HEK293 (cell line): ENCODE results near the gene NEURL1.

Source experiments
- CTCF ChIA-PET: fragments of 350-600 bp; formaldehyde crosslinking; extraction: SDS; loops from one replicate; lab custom pipeline; 2021; ENCODE audit warnings: antibody characterized with exemption; lab: Yijun Ruan, JAX
- POLR2A ChIA-PET: fragments of 300-600 bp; formaldehyde crosslinking; extraction: SDS; loops from one replicate; lab custom pipeline; 2020; ENCODE audit warnings: antibody characterized with exemption, inconsistent platforms; lab: Yijun Ruan, JAX
- H3K27ac ChIP-seq: fragments of 200-500 bp; sonication (Bioruptor generic); 2 replicates; pipeline ENCODE4 v1.5.1; 2014; ENCODE audit warnings: low read depth, low read length, control low read depth, inconsistent platforms; ENCODE audit errors: extremely low read depth
- H3K36me3 ChIP-seq, 2 experiments: fragments of 200-500 bp in 1 of 2; sonication (Bioruptor generic) in 1 of 2; 1 replicate in 1 of 2; 2 replicates in 1 of 2; pipeline ENCODE4 v1.5.1; 2014 to 2017; ENCODE audit warnings: inconsistent platforms in 2 of 2, low read length in 2 of 2; ENCODE audit not compliant: control insufficient read depth in 2 of 2, insufficient read depth in 1 of 2
- H3K4me1 ChIP-seq: fragments of 200-500 bp; sonication (Bioruptor generic); 2 replicates; pipeline ENCODE4 v1.5.1; 2014; ENCODE audit warnings: mild to moderate bottlenecking, low read length, inconsistent platforms; ENCODE audit not compliant: control insufficient read depth, insufficient read depth
- H3K4me3 ChIP-seq: 2 replicates; pipeline ENCODE4 v1.5.1; 2011; ENCODE audit warnings: low read depth, mild to moderate bottlenecking, control low read depth, low read length, moderate library complexity
- H3K9me3 ChIP-seq: fragments of 200-500 bp; sonication (Bioruptor generic); 2 replicates; pipeline ENCODE4 v1.5.1; 2014; ENCODE audit warnings: low read depth, low read length, inconsistent platforms; ENCODE audit not compliant: control insufficient read depth, insufficient read depth
- GLIS1 ChIP-seq: fragments of 450-650 bp; formaldehyde crosslinking; IDR thresholded peaks from 2 replicates; pipeline ENCODE4 v1.5.1; 2016; ENCODE audit warnings: missing biosample characterization, missing genetic modification characterization
- KLF8 ChIP-seq: fragments of 450-650 bp; formaldehyde crosslinking; IDR thresholded peaks from 2 replicates; pipeline ENCODE4 v1.5.1; 2016; ENCODE audit warnings: missing biosample characterization, missing genetic modification characterization
- PRDM1 ChIP-seq: fragments of 450-650 bp; formaldehyde crosslinking; IDR thresholded peaks from 2 replicates; pipeline ENCODE4; 2016; ENCODE audit warnings: missing biosample characterization, missing genetic modification characterization
- SCRT2 ChIP-seq: fragments of 450-650 bp; formaldehyde crosslinking; IDR thresholded peaks from 2 replicates; pipeline ENCODE4 v1.5.1; 2016; ENCODE audit warnings: missing biosample characterization, missing genetic modification characterization
- SP3 ChIP-seq: fragments of 450-650 bp; formaldehyde crosslinking; IDR thresholded peaks from 2 replicates; pipeline ENCODE4 v1.5.1; 2016; ENCODE audit warnings: missing biosample characterization, missing genetic modification characterization
- WT1 ChIP-seq: fragments of 450-650 bp; formaldehyde crosslinking; IDR thresholded peaks from 2 replicates; pipeline ENCODE4 v1.5.1; 2016; ENCODE audit warnings: missing biosample characterization, missing genetic modification characterization
- ZNF140 ChIP-seq: fragments of 450-650 bp; formaldehyde crosslinking; IDR thresholded peaks from 2 replicates; pipeline ENCODE4 v1.5.1; 2016; ENCODE audit warnings: missing biosample characterization, missing genetic modification characterization
- ZNF211 ChIP-seq: fragments of 450-650 bp; formaldehyde crosslinking; IDR thresholded peaks from 2 replicates; pipeline ENCODE4 v1.5.1; 2016; ENCODE audit warnings: low read depth, missing biosample characterization, missing genetic modification characterization
- ZNF221 ChIP-seq: fragments of 450-650 bp; formaldehyde crosslinking; IDR thresholded peaks from 2 replicates; pipeline ENCODE4 v1.5.1; 2017; ENCODE audit warnings: missing biosample characterization, missing genetic modification characterization, borderline replicate concordance
- ZNF239 ChIP-seq: fragments of 450-650 bp; formaldehyde crosslinking; IDR thresholded peaks from 2 replicates; pipeline ENCODE4 v1.5.1; 2016; ENCODE audit warnings: missing biosample characterization, missing genetic modification characterization
- ZNF311 ChIP-seq: fragments of 450-650 bp; formaldehyde crosslinking; IDR thresholded peaks from 2 replicates; pipeline ENCODE4 v1.5.1; 2017; ENCODE audit warnings: missing biosample characterization, missing genetic modification characterization, borderline replicate concordance
- ZNF350 ChIP-seq: fragments of 450-650 bp; formaldehyde crosslinking; IDR thresholded peaks from 2 replicates; pipeline ENCODE4 v1.5.0; 2017; ENCODE audit warnings: missing biosample characterization, mild to moderate bottlenecking, missing genetic modification characterization
- ZNF747 ChIP-seq: fragments of 450-650 bp; formaldehyde crosslinking; IDR thresholded peaks from 2 replicates; pipeline ENCODE4 v1.5.1; 2016; ENCODE audit warnings: missing biosample characterization, missing genetic modification characterization
- ZNF777 ChIP-seq: fragments of 450-650 bp; formaldehyde crosslinking; IDR thresholded peaks from 2 replicates; pipeline ENCODE4 v1.5.1; 2017; ENCODE audit warnings: missing biosample characterization, missing genetic modification characterization, borderline replicate concordance
- ZNF791 ChIP-seq: fragments of 450-650 bp; formaldehyde crosslinking; IDR thresholded peaks from 2 replicates; pipeline ENCODE4 v1.5.1; 2016; ENCODE audit warnings: missing biosample characterization, missing genetic modification characterization
- TF ChIP-seq, protein P1 (sequence below): fragments of 450-650 bp; formaldehyde crosslinking; IDR thresholded peaks from 2 replicates; pipeline ENCODE4 v1.5.1; 2016; ENCODE audit warnings: missing biosample characterization, missing genetic modification characterization
- TF ChIP-seq, protein P2 (sequence below): fragments of 450-650 bp; formaldehyde crosslinking; IDR thresholded peaks from 2 replicates; pipeline ENCODE4 v1.5.1; 2016; ENCODE audit warnings: missing biosample characterization, missing genetic modification characterization
- TF ChIP-seq, protein P3 (sequence below): fragments of 450-650 bp; formaldehyde crosslinking; IDR thresholded peaks from 2 replicates; pipeline ENCODE4; 2016; ENCODE audit warnings: missing biosample characterization, missing genetic modification characterization
- TF ChIP-seq, protein P4 (sequence below): fragments of 450-650 bp; formaldehyde crosslinking; IDR thresholded peaks from 2 replicates; pipeline ENCODE4 v1.5.1; 2016; ENCODE audit warnings: missing biosample characterization, missing genetic modification characterization
- TF ChIP-seq, protein P5 (sequence below): fragments of 450-650 bp; formaldehyde crosslinking; IDR thresholded peaks from 2 replicates; pipeline ENCODE4 v1.5.1; 2017; ENCODE audit warnings: missing biosample characterization, missing genetic modification characterization
- TF ChIP-seq, protein P6 (sequence below): fragments of 450-650 bp; formaldehyde crosslinking; optimal IDR thresholded peaks from 2 replicates; pipeline ENCODE3; 2016; ENCODE audit warnings: missing biosample characterization, mild to moderate bottlenecking, missing genetic modification characterization

Gene NEURL1

DNA sequence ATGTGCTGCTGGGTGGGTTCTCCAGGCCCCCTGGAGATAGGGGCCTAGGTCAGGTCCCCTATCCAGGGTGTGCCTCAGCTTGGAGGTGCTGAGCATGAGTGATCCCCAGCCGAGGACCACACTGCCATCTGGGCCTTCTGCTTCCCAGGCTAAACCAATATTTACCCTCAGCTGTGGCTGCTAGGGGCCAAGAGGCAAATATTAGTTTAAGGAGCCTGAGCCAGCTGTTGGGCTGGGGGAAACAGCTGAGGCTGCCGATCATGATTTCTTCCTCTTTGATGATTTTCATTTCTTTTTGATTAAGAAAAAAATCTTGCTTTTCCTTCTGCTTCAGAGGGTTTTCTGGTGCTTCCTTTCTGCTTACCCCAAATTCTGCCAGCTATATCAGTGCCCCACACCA lies 83.4 kb downstream of the NEURL1 start:
- H3K27ac ChIP-seq: no peak overlapping the region
- H3K4me1 ChIP-seq: peaks cover 3% of the 10 kb centered on the region; the same call in 1 of the 2 replicates
- no peak overlapping the region for H3K4me3 ChIP-seq
- TF ChIP-seq, protein P1, sequence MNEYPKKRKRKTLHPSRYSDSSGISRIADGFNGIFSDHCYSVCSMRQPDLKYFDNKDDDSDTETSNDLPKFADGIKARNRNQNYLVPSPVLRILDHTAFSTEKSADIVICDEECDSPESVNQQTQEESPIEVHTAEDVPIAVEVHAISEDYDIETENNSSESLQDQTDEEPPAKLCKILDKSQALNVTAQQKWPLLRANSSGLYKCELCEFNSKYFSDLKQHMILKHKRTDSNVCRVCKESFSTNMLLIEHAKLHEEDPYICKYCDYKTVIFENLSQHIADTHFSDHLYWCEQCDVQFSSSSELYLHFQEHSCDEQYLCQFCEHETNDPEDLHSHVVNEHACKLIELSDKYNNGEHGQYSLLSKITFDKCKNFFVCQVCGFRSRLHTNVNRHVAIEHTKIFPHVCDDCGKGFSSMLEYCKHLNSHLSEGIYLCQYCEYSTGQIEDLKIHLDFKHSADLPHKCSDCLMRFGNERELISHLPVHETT: no peak
- TF ChIP-seq GLIS1 (tag by site-specific recombination) (peak; percentile 78), ZNF777 (no peak), ZNF311 (tag by site-specific recombination) (no peak), ZNF350 (no peak)
- no peaks in the 10 kb centered on the region for H3K36me3 ChIP-seq
- H3K9me3 ChIP-seq: no peaks in the 10 kb centered on the region
- ChIA-PET POLR2A (no interaction called here), CTCF (interaction anchor here (0.6 to 1.6 kb wide), 4 partner anchors 8 to 108 kb away, joined by 3 to 6 read pairs (median 4); no protein-coding TSS in a partner anchor)

DNA sequence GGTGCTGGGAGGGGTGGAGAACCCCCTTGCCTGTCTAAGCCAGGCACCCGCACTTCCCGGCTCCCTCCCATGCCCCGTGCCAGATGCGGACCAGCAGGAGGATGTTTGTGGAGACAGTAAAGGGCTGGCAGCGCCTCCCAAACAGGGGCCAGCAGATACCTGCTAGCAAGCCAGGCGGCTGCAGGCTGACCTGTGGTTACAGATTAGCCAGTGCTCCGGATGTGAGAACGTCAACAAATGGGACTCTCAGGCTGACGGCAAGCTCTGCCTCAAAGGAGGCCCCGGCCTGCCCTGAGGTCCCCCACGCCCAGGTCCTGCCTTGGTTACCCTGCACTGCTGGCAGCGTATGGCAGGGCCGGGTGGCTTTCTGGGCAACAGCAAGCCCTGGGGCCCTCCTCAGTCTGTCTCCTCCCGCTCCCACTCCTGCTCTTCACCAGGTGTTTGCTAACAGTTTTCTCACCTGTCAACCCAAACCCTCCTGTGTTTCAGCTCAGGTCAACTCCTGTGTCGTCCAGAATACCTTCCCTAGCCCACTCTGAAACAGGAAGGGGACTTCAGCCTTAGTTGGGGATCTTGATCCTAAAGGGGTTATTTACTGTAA lies 85.4 kb downstream of the NEURL1 start:
- no peak overlapping the region for H3K27ac ChIP-seq
- TF ChIP-seq, protein P2, sequence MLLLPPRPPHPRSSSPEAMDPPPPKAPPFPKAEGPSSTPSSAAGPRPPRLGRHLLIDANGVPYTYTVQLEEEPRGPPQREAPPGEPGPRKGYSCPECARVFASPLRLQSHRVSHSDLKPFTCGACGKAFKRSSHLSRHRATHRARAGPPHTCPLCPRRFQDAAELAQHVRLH (tag by site-specific recombination): no peak
- TF ChIP-seq ZNF350: no peak
- TF ChIP-seq, all 188 proteins: peak for 0
- ChIA-PET POLR2A (no interaction called here), CTCF (interaction anchor here (0.8 kb wide), 1 partner anchor 13 kb away, joined by 3 read pairs; no protein-coding TSS in a partner anchor)
- peaks cover 3% of the 10 kb centered on the region; the same call in 1 of the 2 replicates for H3K4me1 ChIP-seq
- H3K36me3 ChIP-seq: no peaks in the 10 kb centered on the region
- no peaks in the 10 kb centered on the region for H3K9me3 ChIP-seq
- H3K4me3 ChIP-seq: no peak overlapping the region

DNA sequence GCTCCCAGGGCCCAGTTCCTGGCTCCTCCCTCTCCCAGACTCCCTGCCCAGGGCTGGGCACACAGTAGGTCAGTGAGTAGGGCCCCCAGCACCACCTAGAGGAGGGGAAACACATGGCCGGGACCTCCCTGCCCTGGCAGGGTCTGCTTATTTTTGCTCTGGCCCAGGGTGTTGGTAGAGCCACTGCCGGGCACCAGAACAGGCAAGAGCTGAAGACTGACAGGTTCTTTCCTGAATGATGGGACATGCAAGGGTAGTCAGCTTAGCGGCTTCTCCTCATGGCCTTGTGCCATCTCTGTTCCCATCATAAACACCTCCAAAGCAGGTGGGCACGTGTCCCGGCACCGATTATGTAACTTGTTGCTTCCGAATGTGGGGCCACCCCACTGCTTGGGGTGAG lies 86.5 kb downstream of the NEURL1 start:
- POLR2A ChIA-PET: no interaction called here
- H3K4me3 ChIP-seq: no peak overlapping the region
- H3K36me3 ChIP-seq: no peaks in the 10 kb centered on the region
- TF ChIP-seq SCRT2: peak; percentile 33; the same call in 1 of the 2 replicates
- TF ChIP-seq KLF8 (tag by site-specific recombination): no peak
- CTCF ChIA-PET: interaction anchor here (1.0 to 4.1 kb wide), 5 partner anchors 13 to 164 kb away, joined by 3 to 23 read pairs (median 4); no protein-coding TSS in a partner anchor
- peaks cover 3% of the 10 kb centered on the region; the same call in 1 of the 2 replicates for H3K4me1 ChIP-seq
- H3K27ac ChIP-seq: no peak overlapping the region
- H3K9me3 ChIP-seq: no peaks in the 10 kb centered on the region

DNA sequence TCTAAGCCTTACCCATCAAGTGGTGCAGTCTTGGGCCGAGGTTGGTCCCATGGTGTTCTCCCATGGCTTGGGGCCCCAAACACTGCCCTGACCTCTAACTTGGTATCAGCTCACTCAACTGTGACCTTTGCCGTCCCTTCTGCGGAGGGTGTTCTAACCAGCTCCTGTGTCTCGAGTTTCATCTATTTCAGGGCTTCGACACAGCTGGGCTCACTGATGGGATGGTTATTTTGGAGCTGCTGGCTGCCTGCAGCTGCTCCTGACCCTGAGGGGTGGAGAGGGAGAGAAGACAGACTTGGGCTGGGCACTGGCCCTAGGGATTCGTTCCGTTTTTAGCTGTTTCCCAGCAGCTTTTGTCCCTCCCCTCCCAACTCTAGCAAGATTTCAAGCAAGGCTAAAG lies 86.9 kb downstream of the NEURL1 start:
- ChIA-PET CTCF (interaction anchor here (0.5 to 4.1 kb wide), 8 partner anchors 12 to 540 kb away, joined by 3 to 23 read pairs (median 4); no protein-coding TSS in a partner anchor), POLR2A (no interaction called here)
- H3K9me3 ChIP-seq: no peaks in the 10 kb centered on the region
- no peaks in the 10 kb centered on the region for H3K36me3 ChIP-seq
- no peak overlapping the region for H3K4me3 ChIP-seq
- H3K27ac ChIP-seq: no peak overlapping the region
- peaks cover 1% of the 10 kb centered on the region; the same call in 1 of the 2 replicates for H3K4me1 ChIP-seq
- TF ChIP-seq ZNF239: no peak
- TF ChIP-seq, protein P3, sequence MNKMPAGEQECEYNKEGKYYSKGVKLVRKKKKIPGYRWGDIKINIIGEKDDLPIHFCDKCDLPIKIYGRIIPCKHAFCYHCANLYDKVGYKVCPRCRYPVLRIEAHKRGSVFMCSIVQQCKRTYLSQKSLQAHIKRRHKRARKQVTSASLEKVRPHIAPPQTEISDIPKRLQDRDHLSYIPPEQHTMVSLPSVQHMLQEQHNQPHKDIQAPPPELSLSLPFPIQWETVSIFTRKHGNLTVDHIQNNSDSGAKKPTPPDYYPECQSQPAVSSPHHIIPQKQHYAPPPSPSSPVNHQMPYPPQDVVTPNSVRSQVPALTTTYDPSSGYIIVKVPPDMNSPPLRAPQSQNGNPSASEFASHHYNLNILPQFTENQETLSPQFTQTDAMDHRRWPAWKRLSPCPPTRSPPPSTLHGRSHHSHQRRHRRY (tag by site-specific recombination): no peak
- TF ChIP-seq WT1: no peak
- TF ChIP-seq, protein P4, sequence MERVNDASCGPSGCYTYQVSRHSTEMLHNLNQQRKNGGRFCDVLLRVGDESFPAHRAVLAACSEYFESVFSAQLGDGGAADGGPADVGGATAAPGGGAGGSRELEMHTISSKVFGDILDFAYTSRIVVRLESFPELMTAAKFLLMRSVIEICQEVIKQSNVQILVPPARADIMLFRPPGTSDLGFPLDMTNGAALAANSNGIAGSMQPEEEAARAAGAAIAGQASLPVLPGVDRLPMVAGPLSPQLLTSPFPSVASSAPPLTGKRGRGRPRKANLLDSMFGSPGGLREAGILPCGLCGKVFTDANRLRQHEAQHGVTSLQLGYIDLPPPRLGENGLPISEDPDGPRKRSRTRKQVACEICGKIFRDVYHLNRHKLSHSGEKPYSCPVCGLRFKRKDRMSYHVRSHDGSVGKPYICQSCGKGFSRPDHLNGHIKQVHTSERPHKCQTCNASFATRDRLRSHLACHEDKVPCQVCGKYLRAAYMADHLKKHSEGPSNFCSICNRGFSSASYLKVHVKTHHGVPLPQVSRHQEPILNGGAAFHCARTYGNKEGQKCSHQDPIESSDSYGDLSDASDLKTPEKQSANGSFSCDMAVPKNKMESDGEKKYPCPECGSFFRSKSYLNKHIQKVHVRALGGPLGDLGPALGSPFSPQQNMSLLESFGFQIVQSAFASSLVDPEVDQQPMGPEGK (tag by site-specific recombination): no peak
- no peak for TF ChIP-seq PRDM1
- TF ChIP-seq ZNF791 (tag by site-specific recombination): no peak
- TF ChIP-seq, protein P5, sequence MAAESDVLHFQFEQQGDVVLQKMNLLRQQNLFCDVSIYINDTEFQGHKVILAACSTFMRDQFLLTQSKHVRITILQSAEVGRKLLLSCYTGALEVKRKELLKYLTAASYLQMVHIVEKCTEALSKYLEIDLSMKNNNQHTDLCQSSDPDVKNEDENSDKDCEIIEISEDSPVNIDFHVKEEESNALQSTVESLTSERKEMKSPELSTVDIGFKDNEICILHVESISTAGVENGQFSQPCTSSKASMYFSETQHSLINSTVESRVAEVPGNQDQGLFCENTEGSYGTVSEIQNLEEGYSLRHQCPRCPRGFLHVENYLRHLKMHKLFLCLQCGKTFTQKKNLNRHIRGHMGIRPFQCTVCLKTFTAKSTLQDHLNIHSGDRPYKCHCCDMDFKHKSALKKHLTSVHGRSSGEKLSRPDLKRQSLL (tag by site-specific recombination): no peak
- no peak for TF ChIP-seq SP3
- TF ChIP-seq ZNF747: no peak
- TF ChIP-seq ZNF221 (tag by site-specific recombination): no peak
- TF ChIP-seq, protein P6, sequence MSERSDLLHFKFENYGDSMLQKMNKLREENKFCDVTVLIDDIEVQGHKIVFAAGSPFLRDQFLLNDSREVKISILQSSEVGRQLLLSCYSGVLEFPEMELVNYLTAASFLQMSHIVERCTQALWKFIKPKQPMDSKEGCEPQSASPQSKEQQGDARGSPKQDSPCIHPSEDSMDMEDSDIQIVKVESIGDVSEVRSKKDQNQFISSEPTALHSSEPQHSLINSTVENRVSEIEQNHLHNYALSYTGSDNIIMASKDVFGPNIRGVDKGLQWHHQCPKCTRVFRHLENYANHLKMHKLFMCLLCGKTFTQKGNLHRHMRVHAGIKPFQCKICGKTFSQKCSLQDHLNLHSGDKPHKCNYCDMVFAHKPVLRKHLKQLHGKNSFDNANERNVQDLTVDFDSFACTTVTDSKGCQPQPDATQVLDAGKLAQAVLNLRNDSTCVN (tag by site-specific recombination): no peak
- no peak for TF ChIP-seq ZNF140 (tag by site-specific recombination)
- no peak for TF ChIP-seq ZNF211 (tag by site-specific recombination)
